NCI-H2227 treated with DMSO at 0.1 percent for 48 hours (cell line): ENCODE measurements around the gene UGDH.

Experiments used
- DNase-seq: peaks from one replicate; lab custom pipeline; 2025; lab: John Stamatoyannopoulos, UW

UGDH gene

GRCh38 chr4:39452153-39452859, 74.9 kb downstream of the UGDH start:
- peak; percentile 6 for DNase-seq

- no peak for DNase-seq
Observed at GRCh38 chr4:39451423-39452023, 75.7 kb downstream of the UGDH start.

- no peak for DNase-seq
Observed at GRCh38 chr4:39450618-39451017, 76.6 kb downstream of the UGDH start.
